SK-N-SH (cell line): Measurements from ENCODE around the gene SULF2. TPM values are rescaled to one million over a fixed set of nuclear protein-coding genes. Genes with fewer than 3 reads are reported as not detected.

Experiments
- CTCF ChIA-PET: fragments of 300-600, 350-600 bp; formaldehyde crosslinking; extraction: SDS; loops from one replicate; lab custom pipeline; 2021; lab: Yijun Ruan, JAX
- POLR2A ChIA-PET: fragments of 350-600 bp; sonication (Branson Sonifier 250); formaldehyde crosslinking; extraction: SDS; loops from one replicate; lab custom pipeline; 2020; ENCODE audit warnings: antibody characterized with exemption, inconsistent platforms; lab: Yijun Ruan, JAX
- DNase-seq: peaks from one replicate; pipeline ENCODE4 v3.0.0; 2012
- H2AFZ ChIP-seq: fragments of 200-600 bp; sonication (generic); 2 replicates; pipeline ENCODE4 v1.8.1; 2016; ENCODE audit warnings: antibody characterized with exemption, mild to moderate bottlenecking, low read depth
- H3F3A ChIP-seq: fragments of 200-600 bp; sonication (generic); replicated peaks from 2 replicates; pipeline ENCODE3; 2016; ENCODE audit warnings: antibody characterized with exemption, mild to moderate bottlenecking; ENCODE audit not compliant: insufficient read depth
- H3K27ac ChIP-seq, 2 experiments: fragments of 200-500 bp in 1 of 2; fragments of 200-600 bp in 1 of 2; sonication (Bioruptor generic) in 1 of 2; sonication (generic), shearing (Covaris generic) in 1 of 2; 2 replicates each; pipeline versions ENCODE4 v1.5.1 to v1.6.1; 2014 to 2016; ENCODE audit warnings: low read depth in 2 of 2, inconsistent platforms in 1 of 2, low read length in 1 of 2, mild to moderate bottlenecking in 1 of 2, mixed read lengths in 1 of 2
- H3K27me3 ChIP-seq: fragments of 200-600 bp; sonication (generic), shearing (Covaris generic); 2 replicates; pipeline ENCODE4 v1.6.1; 2016; ENCODE audit warnings: mixed run types; ENCODE audit not compliant: insufficient read depth
- H3K36me3 ChIP-seq, 2 experiments: fragments of 200-500 bp in 1 of 2; fragments of 200-600 bp in 1 of 2; sonication (Bioruptor generic) in 1 of 2; sonication (generic) in 1 of 2; replicated peaks in 1 of 2; 2 replicates each; pipeline versions ENCODE3 to v1.5.1; 2014 to 2016; ENCODE audit warnings: low read length in 1 of 2, mild to moderate bottlenecking in 1 of 2; ENCODE audit not compliant: insufficient read depth in 2 of 2, control insufficient read depth in 1 of 2
- H3K4me1 ChIP-seq, 2 experiments: fragments of 200-500 bp in 1 of 2; fragments of 200-600 bp in 1 of 2; sonication (Bioruptor generic) in 1 of 2; sonication (generic), shearing (Covaris generic) in 1 of 2; 2 replicates each; pipeline versions ENCODE4 v1.5.1 to v1.6.1; 2014 to 2016; ENCODE audit warnings: low read depth in 1 of 2, low read length in 1 of 2, mixed run types in 1 of 2; ENCODE audit not compliant: insufficient read depth in 2 of 2, control insufficient read depth in 1 of 2
- H3K4me2 ChIP-seq: fragments of 200-600 bp; sonication (generic), shearing (Covaris generic); 2 replicates; pipeline ENCODE4 v1.6.1; 2017; ENCODE audit warnings: mixed run types
- H3K4me3 ChIP-seq, 2 experiments: fragments of 200-500 bp in 1 of 2; fragments of 200-600 bp in 1 of 2; sonication (Bioruptor generic) in 1 of 2; sonication (generic), shearing (Covaris generic) in 1 of 2; 2 replicates each; pipeline versions ENCODE4 v1.5.1 to v1.8.1; 2014 to 2016; ENCODE audit warnings: low read depth in 2 of 2, inconsistent platforms in 1 of 2, low read length in 1 of 2, mild to moderate bottlenecking in 1 of 2, mixed read lengths in 1 of 2, moderate library complexity in 1 of 2
- H3K79me2 ChIP-seq: fragments of 200-600 bp; sonication (generic); 2 replicates; pipeline ENCODE4 v1.8.1; 2017; ENCODE audit warnings: mild to moderate bottlenecking; ENCODE audit not compliant: insufficient read depth
- H3K9ac ChIP-seq: fragments of 200-600 bp; sonication (generic); 2 replicates; pipeline ENCODE4 v1.6.1; 2017; ENCODE audit warnings: mixed run types
- H3K9me2 ChIP-seq: fragments of 200-600 bp; sonication (generic); 2 replicates; pipeline ENCODE4 v1.6.1; 2017; ENCODE audit warnings: mixed run types
- H3K9me3 ChIP-seq: fragments of 200-600 bp; sonication (generic); 2 replicates; pipeline ENCODE4 v1.6.1; 2017; ENCODE audit warnings: mixed run types, mild to moderate bottlenecking, moderate library complexity
- H4K20me1 ChIP-seq: fragments of 200-600 bp; sonication (generic); 2 replicates; pipeline ENCODE4 v1.6.1; 2017; ENCODE audit warnings: mild to moderate bottlenecking, mixed run types; ENCODE audit not compliant: insufficient read depth
- CTCF ChIP-seq: fragments of 200-600 bp; sonication (generic); IDR thresholded peaks from 2 replicates; pipeline ENCODE4 v1.6.1; 2017; ENCODE audit warnings: antibody characterized with exemption, mild to moderate bottlenecking, moderate library complexity
- ELF1 ChIP-seq: IDR thresholded peaks from 2 replicates; pipeline ENCODE4 v1.4.0; 2012
- EP300 ChIP-seq, 2 experiments: IDR thresholded peaks; 2 replicates each; pipeline versions ENCODE4 v1.4.0 to v1.6.1; 2012; ENCODE audit warnings: borderline replicate concordance in 1 of 2, low read depth in 1 of 2, low read length in 1 of 2
- FOXJ3 ChIP-seq: sonication (generic); formaldehyde crosslinking; IDR thresholded peaks from 2 replicates; pipeline ENCODE4 v1.5.1; 2020; ENCODE audit warnings: mild to moderate bottlenecking, missing genetic modification reagents
- FOXM1 ChIP-seq: IDR thresholded peaks from 2 replicates; pipeline ENCODE4 v1.4.0; 2012; ENCODE audit warnings: low read depth, mild to moderate bottlenecking
- GABPA ChIP-seq: IDR thresholded peaks from 2 replicates; pipeline ENCODE4 v1.4.0; 2012; ENCODE audit warnings: low read depth, mild to moderate bottlenecking
- GATA2 ChIP-seq: sonication (generic); formaldehyde crosslinking; IDR thresholded peaks from 2 replicates; pipeline ENCODE4 v1.5.0; 2020; ENCODE audit warnings: mild to moderate bottlenecking, missing genetic modification reagents
- MAX ChIP-seq: IDR thresholded peaks from 2 replicates; pipeline ENCODE4 v1.4.0; 2012; ENCODE audit warnings: low read depth
- MEF2A ChIP-seq: IDR thresholded peaks from 2 replicates; pipeline ENCODE4 v1.4.0; 2012; ENCODE audit warnings: low read depth, borderline replicate concordance
- NFIC ChIP-seq: IDR thresholded peaks from 2 replicates; pipeline ENCODE4 v1.4.0; 2012; ENCODE audit warnings: borderline replicate concordance
- PBX3 ChIP-seq: IDR thresholded peaks from 2 replicates; pipeline ENCODE4; 2012
- POLR2AphosphoS5 ChIP-seq: IDR thresholded peaks from 2 replicates; pipeline ENCODE4 v1.6.1; 2012; ENCODE audit warnings: low read depth, low read length
- RCOR1 ChIP-seq: fragments of 150-350 bp; IDR thresholded peaks from 2 replicates; pipeline ENCODE4 v1.6.1; 2017; ENCODE audit warnings: antibody characterized with exemption, low read length
- RFX5 ChIP-seq: IDR thresholded peaks from 2 replicates; pipeline ENCODE4 v1.6.1; 2012; ENCODE audit warnings: mild to moderate bottlenecking, improper control_type of control experiment, low read length
- SIN3A ChIP-seq: IDR thresholded peaks from 2 replicates; pipeline ENCODE4 v1.6.1; 2012; ENCODE audit warnings: low read depth, mild to moderate bottlenecking, low read length, moderate library complexity, borderline replicate concordance
- USF1 ChIP-seq: IDR thresholded peaks from 2 replicates; pipeline ENCODE4 v1.4.0; 2012; ENCODE audit warnings: low read depth, borderline replicate concordance
- USF2 ChIP-seq: fragments of 150-350 bp; IDR thresholded peaks from 2 replicates; pipeline ENCODE4 v1.6.1; 2017; ENCODE audit warnings: antibody characterized with exemption, low read length, low read depth, borderline replicate concordance
- ZBTB33 ChIP-seq: IDR thresholded peaks from 2 replicates; pipeline ENCODE4 v1.4.0; 2012; ENCODE audit warnings: low read depth, borderline replicate concordance
- WGBS: methylation state at CpG from one replicate; pipeline ENCODE4 v1.1.6; 2017; ENCODE audit warnings: low lambda C conversion rate; 5-methylcytosine and 5-hydroxymethylcytosine counted together
- polyA plus RNA-seq, 3 experiments: library from polyadenylated mRNA; depleted of rRNA; stranded (reverse); fragments of >200 nt; gene quantifications; 2 replicates each; pipeline ENCODE4 v1.2.3, GENCODE V29; 2012

The SULF2 gene
- polyA plus RNA-seq, 1 of the 3 experiments (the other 2 are of a cell fraction): 20.2 TPM

GRCh38 chr20:47691625-47692024 is 93.7 kb downstream of the SULF2 start:
- H3F3A ChIP-seq: no peaks in the 10 kb centered on the region
- peaks cover 3% of the 10 kb centered on the region; the same call in 1 of the 2 replicates for H3K9me3 ChIP-seq
- H3K27ac ChIP-seq: no peak overlapping the region
- peaks cover 0 to 3% of the 10 kb centered on the region in 2 experiments for H3K36me3 ChIP-seq
- no peak overlapping the region for H3K4me2 ChIP-seq
- no peaks in the 10 kb centered on the region for H4K20me1 ChIP-seq
- ChIA-PET POLR2A (no interaction called here), CTCF (interaction anchor here (0.9 to 1.6 kb wide), 6 partner anchors 9 to 929 kb away, joined by 3 to 12 read pairs (median 4); no protein-coding TSS in a partner anchor)
- H2AFZ ChIP-seq: no peak overlapping the region
- TF ChIP-seq USF1 (no peak), GABPA (no peak), SIN3A (no peak), PBX3 (no peak), RFX5 (no peak), GATA2 (CRISPR knock-in tag) (no peak), RCOR1 (no peak), CTCF (no peak), FOXJ3 (CRISPR knock-in tag) (no peak), MEF2A (no peak)
- H3K9me2 ChIP-seq: no peaks in the 10 kb centered on the region
- no peaks in the 10 kb centered on the region for H3K79me2 ChIP-seq
- no peaks in the 10 kb centered on the region for H3K27me3 ChIP-seq
- no peak overlapping the region for H3K4me3 ChIP-seq
- no peak for DNase-seq
- no peak overlapping the region for H3K9ac ChIP-seq
- peaks cover 0 to 3% of the 10 kb centered on the region in 2 experiments; a peak in 2 of 4 replicates for H3K4me1 ChIP-seq

- Histone ChIP-seq H3K4me1 (no peaks in the 10 kb centered on the region), H4K20me1 (no peaks in the 10 kb centered on the region), H3K9ac (no peak overlapping the region), H3F3A (no peaks in the 10 kb centered on the region), H2AFZ (no peak overlapping the region), H3K9me3 (peaks cover 3% of the 10 kb centered on the region; the same call in 1 of the 2 replicates), H3K27me3 (no peaks in the 10 kb centered on the region), H3K36me3 (peaks cover 0 to 3% of the 10 kb centered on the region in 2 experiments), H3K4me3 (no peak overlapping the region; a peak in 1 of 4 replicates), H3K9me2 (no peaks in the 10 kb centered on the region), H3K27ac (no peak overlapping the region), H3K79me2 (no peaks in the 10 kb centered on the region), H3K4me2 (no peak overlapping the region)
- ChIA-PET CTCF (interaction anchor here (1.0 to 2.6 kb wide), 2 partner anchors 12 to 94 kb away, joined by 3 to 9 read pairs; no protein-coding TSS in a partner anchor), POLR2A (no interaction called here)
- WGBS: 62% methylated on average over 1 of the region's 1 CpG
- no peak for DNase-seq
- no peak for TF ChIP-seq USF2
- no peak for TF ChIP-seq FOXM1
- TF ChIP-seq ELF1: no peak
- TF ChIP-seq POLR2AphosphoS5: no peak
- TF ChIP-seq NFIC: no peak
- no peak for TF ChIP-seq FOXJ3 (CRISPR knock-in tag)
- TF ChIP-seq USF1: no peak
- TF ChIP-seq EP300 (IDR thresholded peaks at IDR 0.05; ENCODE audit: borderline replicate concordance in 1 of 2, low read depth in 1 of 2, low read length in 1 of 2): no peak
- TF ChIP-seq ZBTB33: no peak
- no peak for TF ChIP-seq MAX
These were observed 95.5 kb downstream of the SULF2 start for GRCh38 chr20:47689731-47690130.
